Measurements from ENCODE around the gene CCL17. TPM values are rescaled to one million over a fixed set of nuclear protein-coding genes. Genes with fewer than 3 reads are reported as not detected.

Gene CCL17
- total RNA-seq, 1 donor from 2014 or later, result not detected

DNA sequence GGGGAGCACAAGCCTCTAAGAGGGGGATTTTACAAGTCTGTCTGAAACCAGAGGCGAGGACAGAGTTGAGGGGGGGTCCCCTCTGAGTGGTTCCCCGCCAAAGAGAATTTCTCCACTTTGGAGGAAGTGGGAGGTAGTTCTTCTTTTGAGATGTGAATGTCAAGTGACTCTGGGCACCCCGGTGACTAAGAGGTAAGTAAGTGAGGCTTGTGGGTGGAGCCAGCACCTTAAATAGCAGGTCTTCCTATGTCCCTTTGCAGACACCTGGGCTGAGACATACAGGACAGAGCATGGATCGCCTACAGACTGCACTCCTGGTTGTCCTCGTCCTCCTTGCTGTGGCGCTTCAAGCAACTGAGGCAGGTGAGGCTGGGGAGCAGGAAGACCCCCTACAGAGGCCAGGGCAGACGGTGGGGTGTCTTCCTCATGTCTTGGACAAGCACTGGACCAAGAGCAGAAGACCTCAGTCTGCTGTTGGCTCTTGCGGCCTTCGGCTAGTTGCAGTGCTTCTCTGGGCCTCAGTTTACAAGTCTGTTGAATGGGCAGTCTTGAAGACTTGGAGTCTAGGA lies 46.0 kb upstream of the CCL17 start, which contains the start of gene CCL22:
TSS of gene CCL22 (plus strand) at position 257 of the 569 bp plus-strand sequence. CDS start at position 291, 34 bp downstream.
- no peaks in the 10 kb centered on the region for H3K4me1 Mint-ChIP-seq (ENCODE audit: unreplicated experiment)
- no peaks in the 10 kb centered on the region for H3K9me3 Mint-ChIP-seq (ENCODE audit: unreplicated experiment)
- TF ChIP-seq, protein P1, sequence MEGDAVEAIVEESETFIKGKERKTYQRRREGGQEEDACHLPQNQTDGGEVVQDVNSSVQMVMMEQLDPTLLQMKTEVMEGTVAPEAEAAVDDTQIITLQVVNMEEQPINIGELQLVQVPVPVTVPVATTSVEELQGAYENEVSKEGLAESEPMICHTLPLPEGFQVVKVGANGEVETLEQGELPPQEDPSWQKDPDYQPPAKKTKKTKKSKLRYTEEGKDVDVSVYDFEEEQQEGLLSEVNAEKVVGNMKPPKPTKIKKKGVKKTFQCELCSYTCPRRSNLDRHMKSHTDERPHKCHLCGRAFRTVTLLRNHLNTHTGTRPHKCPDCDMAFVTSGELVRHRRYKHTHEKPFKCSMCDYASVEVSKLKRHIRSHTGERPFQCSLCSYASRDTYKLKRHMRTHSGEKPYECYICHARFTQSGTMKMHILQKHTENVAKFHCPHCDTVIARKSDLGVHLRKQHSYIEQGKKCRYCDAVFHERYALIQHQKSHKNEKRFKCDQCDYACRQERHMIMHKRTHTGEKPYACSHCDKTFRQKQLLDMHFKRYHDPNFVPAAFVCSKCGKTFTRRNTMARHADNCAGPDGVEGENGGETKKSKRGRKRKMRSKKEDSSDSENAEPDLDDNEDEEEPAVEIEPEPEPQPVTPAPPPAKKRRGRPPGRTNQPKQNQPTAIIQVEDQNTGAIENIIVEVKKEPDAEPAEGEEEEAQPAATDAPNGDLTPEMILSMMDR (IDR thresholded peaks at IDR 0.05), result no peak
- no peak for DNase-seq (ENCODE audit: extremely low spot score, unreplicated experiment)
- H3K36me3 Mint-ChIP-seq (ENCODE audit: unreplicated experiment), result no peaks in the 10 kb centered on the region
- H3K27me3 Mint-ChIP-seq (ENCODE audit: unreplicated experiment), result peaks cover 38% of the 10 kb centered on the region
- H3K27ac Mint-ChIP-seq (ENCODE audit: unreplicated experiment), result no peak within 1 kb of the TSS
- H3K4me3 Mint-ChIP-seq (ENCODE audit: unreplicated experiment), result no peak within 1 kb of the TSS

- Mint-ChIP-seq H3K9me3 (ENCODE audit: unreplicated experiment) (no peaks in the 10 kb centered on the region), H3K36me3 (ENCODE audit: unreplicated experiment) (no peaks in the 10 kb centered on the region), H3K27ac (ENCODE audit: unreplicated experiment) (no peak overlapping the region), H3K27me3 (ENCODE audit: unreplicated experiment) (peaks cover 44% of the 10 kb centered on the region), H3K4me3 (ENCODE audit: unreplicated experiment) (no peak overlapping the region), H3K4me1 (ENCODE audit: unreplicated experiment) (no peaks in the 10 kb centered on the region)
- no peak for DNase-seq (ENCODE audit: extremely low spot score, unreplicated experiment)
- TF ChIP-seq, protein P1 (IDR thresholded peaks at IDR 0.05), result no peak
Measured at GRCh38 chr16:57360321-57360935, 44.1 kb upstream of the CCL17 start.

DNA sequence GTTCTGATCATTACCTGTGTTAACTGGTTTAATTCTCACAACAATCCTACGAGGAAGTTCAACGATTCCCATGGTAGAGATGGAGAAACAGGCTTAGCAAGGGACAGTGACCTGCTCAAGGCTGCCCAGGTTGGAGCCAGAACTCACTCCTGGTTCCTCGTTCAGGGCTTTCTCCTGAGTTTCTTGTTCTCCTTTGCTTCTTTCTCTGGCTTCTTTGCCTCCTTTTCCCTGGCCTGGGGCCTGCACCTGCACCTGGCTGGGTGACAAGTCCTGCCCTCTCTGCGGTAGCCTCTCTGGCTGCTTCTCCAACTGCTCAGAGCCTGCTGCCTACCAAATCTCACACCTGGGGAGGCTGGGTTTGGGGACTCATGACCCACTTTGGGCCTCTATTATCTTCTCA lies 43.2 kb upstream of the CCL17 start:
- no peak overlapping the region for H3K27ac Mint-ChIP-seq (ENCODE audit: unreplicated experiment)

GRCh38 chr16:57364143-57364542 lies 40.4 kb upstream of the CCL17 start:
- Mint-ChIP-seq H3K27ac (ENCODE audit: unreplicated experiment) (no peak overlapping the region), H3K4me1 (ENCODE audit: unreplicated experiment) (no peaks in the 10 kb centered on the region), H3K36me3 (ENCODE audit: unreplicated experiment) (no peaks in the 10 kb centered on the region), H3K4me3 (ENCODE audit: unreplicated experiment) (no peak overlapping the region), H3K27me3 (ENCODE audit: unreplicated experiment) (peaks cover 45% of the 10 kb centered on the region), H3K9me3 (ENCODE audit: unreplicated experiment) (no peaks in the 10 kb centered on the region)
- no peak for DNase-seq (ENCODE audit: extremely low spot score, unreplicated experiment)
- TF ChIP-seq, protein P1 (IDR thresholded peaks at IDR 0.05), result no peak

More for the DNA sequence above, 43.2 kb upstream of the CCL17 start:
- H3K4me1 Mint-ChIP-seq (ENCODE audit: unreplicated experiment), result no peaks in the 10 kb centered on the region
- TF ChIP-seq, protein P1 (IDR thresholded peaks at IDR 0.05), result no peak
- peaks cover 36% of the 10 kb centered on the region for H3K27me3 Mint-ChIP-seq (ENCODE audit: unreplicated experiment)
- no peaks in the 10 kb centered on the region for H3K36me3 Mint-ChIP-seq (ENCODE audit: unreplicated experiment)
- no peaks in the 10 kb centered on the region for H3K9me3 Mint-ChIP-seq (ENCODE audit: unreplicated experiment)
- DNase-seq (ENCODE audit: extremely low spot score, unreplicated experiment), result no peak
- H3K4me3 Mint-ChIP-seq (ENCODE audit: unreplicated experiment), result no peak overlapping the region

DNA sequence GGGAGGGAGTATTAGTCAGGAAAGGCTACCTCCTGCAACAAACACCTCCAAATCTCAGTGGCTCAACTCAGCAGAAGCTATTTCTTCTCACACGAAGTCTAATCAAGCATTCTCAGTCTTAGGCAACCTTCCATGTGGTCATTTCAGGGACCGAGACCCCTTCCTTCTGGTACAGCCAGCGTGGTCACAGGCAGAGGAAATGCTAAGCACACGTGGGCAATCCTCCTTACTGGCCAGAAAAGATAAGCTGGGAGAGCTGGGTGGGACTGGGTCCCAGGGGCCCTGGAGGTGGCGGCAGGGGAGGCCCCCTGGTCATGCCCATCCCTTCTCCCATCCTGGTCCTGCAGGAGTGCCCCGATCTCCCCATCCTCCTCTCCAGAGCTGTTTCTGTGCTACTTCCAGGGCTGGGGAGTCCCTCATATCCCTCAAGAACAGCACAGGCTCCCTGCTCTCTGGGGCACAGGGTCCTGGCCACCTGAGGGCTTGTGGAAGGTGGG lies 38.0 kb upstream of the CCL17 start:
- H3K27me3 Mint-ChIP-seq (ENCODE audit: unreplicated experiment), result peaks cover 39% of the 10 kb centered on the region
- H3K4me3 Mint-ChIP-seq (ENCODE audit: unreplicated experiment), result no peak overlapping the region
- no peak overlapping the region for H3K27ac Mint-ChIP-seq (ENCODE audit: unreplicated experiment)
- TF ChIP-seq, protein P1 (IDR thresholded peaks at IDR 0.05), result no peak
- H3K4me1 Mint-ChIP-seq (ENCODE audit: unreplicated experiment), result no peaks in the 10 kb centered on the region
- DNase-seq (ENCODE audit: extremely low spot score, unreplicated experiment), result no peak
- no peaks in the 10 kb centered on the region for H3K36me3 Mint-ChIP-seq (ENCODE audit: unreplicated experiment)
- H3K9me3 Mint-ChIP-seq (ENCODE audit: unreplicated experiment), result no peaks in the 10 kb centered on the region

Measured in osteocyte (in vitro differentiated cells).